WTC11 (cell line): ENCODE measurements around the gene ASB4. TPM values are rescaled to one million over a fixed set of nuclear protein-coding genes. Genes with fewer than 3 reads are reported as not detected.

Experiments used
- ATAC-seq: fragments of 200-7000 bp; cut with Tn5 transposase; 2 replicates; pipeline ENCODE4 v1.10.0; 2021; ENCODE audit warnings: mild to moderate bottlenecking, moderate library complexity
- CTCF ChIA-PET: fragments of 300-600 bp; sonication (Branson Sonifier 250); formaldehyde crosslinking; loops from one replicate; lab custom pipeline; 2021; ENCODE audit warnings: antibody characterized with exemption; lab: Charles Lee
- POLR2A ChIA-PET: fragments of 350-600 bp; sonication (Branson Sonifier 250); formaldehyde crosslinking; loops from one replicate; lab custom pipeline; 2021; ENCODE audit warnings: antibody characterized with exemption; lab: Charles Lee
- DNase-seq: peaks from one replicate; pipeline ENCODE4 v3.0.0; 2021; ENCODE audit warnings: low spot score
- H3K27ac Mint-ChIP-seq: 2 replicates; pipeline ENCODE4 v1.8.0; 2021; ENCODE audit warnings: mixed read lengths
- H3K27me3 Mint-ChIP-seq: 2 replicates; pipeline ENCODE4 v1.8.0; 2021; ENCODE audit warnings: low read depth, mild to moderate bottlenecking, moderate library complexity, mixed read lengths
- H3K36me3 Mint-ChIP-seq: 2 replicates; pipeline ENCODE4 v1.8.0; 2021; ENCODE audit warnings: mixed read lengths
- H3K4me1 Mint-ChIP-seq: 2 replicates; pipeline ENCODE4 v1.8.0; 2022; ENCODE audit warnings: mixed read lengths
- H3K4me3 Mint-ChIP-seq: 2 replicates; pipeline ENCODE4 v1.8.0; 2021; ENCODE audit warnings: mild to moderate bottlenecking, moderate library complexity, mixed read lengths
- H3K9me3 Mint-ChIP-seq: 2 replicates; pipeline ENCODE4 v1.8.0; 2021; ENCODE audit warnings: mixed read lengths
- ATF1 ChIP-seq: sonication (generic); formaldehyde crosslinking; IDR thresholded peaks from 2 replicates; pipeline ENCODE4 v1.8.1; 2023; ENCODE audit warnings: mild to moderate bottlenecking, moderate library complexity, missing genetic modification reagents
- ATF6 ChIP-seq: sonication (generic); formaldehyde crosslinking; IDR thresholded peaks from 2 replicates; pipeline ENCODE4 v1.8.1; 2023; ENCODE audit warnings: mild to moderate bottlenecking, missing genetic modification reagents
- CDX4 ChIP-seq: fragments of 250-450 bp; sonication (Bioruptor Pico); IDR thresholded peaks from 2 replicates; pipeline ENCODE4 v1.9.0; 2021; ENCODE audit warnings: moderate library complexity, mild to moderate bottlenecking, inconsistent platforms, borderline replicate concordance
- FOXP4 ChIP-seq: sonication (generic); formaldehyde crosslinking; IDR thresholded peaks from 2 replicates; pipeline ENCODE4 v1.8.0; 2022; ENCODE audit warnings: mild to moderate bottlenecking, missing genetic modification reagents
- HMGA2 ChIP-seq: fragments of 250-450 bp; sonication (Bioruptor Pico); IDR thresholded peaks from 2 replicates; pipeline ENCODE4 v1.4.0; 2021; ENCODE audit warnings: mild to moderate bottlenecking, moderate library complexity
- KAT7 ChIP-seq: sonication (generic); formaldehyde crosslinking; IDR thresholded peaks from 2 replicates; pipeline ENCODE4 v1.8.1; 2023; ENCODE audit warnings: missing genetic modification reagents, mild to moderate bottlenecking, borderline replicate concordance
- MYBL2 ChIP-seq: sonication (generic); formaldehyde crosslinking; IDR thresholded peaks from 2 replicates; pipeline ENCODE4 v1.8.1; 2023; ENCODE audit warnings: mild to moderate bottlenecking, moderate library complexity, missing genetic modification reagents
- NFATC4 ChIP-seq: fragments of 250-450 bp; sonication (Bioruptor Pico); IDR thresholded peaks from 2 replicates; pipeline ENCODE4 v1.9.0; 2021; ENCODE audit warnings: mild to moderate bottlenecking
- NFYB ChIP-seq: sonication (generic); formaldehyde crosslinking; conservative IDR thresholded peaks from 2 replicates; pipeline ENCODE4 v1.8.0; 2022; ENCODE audit warnings: low read depth, missing genetic modification reagents
- NR1H2 ChIP-seq: sonication (generic); formaldehyde crosslinking; IDR thresholded peaks from 2 replicates; pipeline ENCODE4 v1.9.0; 2021; ENCODE audit warnings: mild to moderate bottlenecking, moderate library complexity, missing genetic modification reagents
- NR3C1 ChIP-seq: sonication (generic); formaldehyde crosslinking; conservative IDR thresholded peaks from 2 replicates; pipeline ENCODE4 v1.8.1; 2023; ENCODE audit warnings: low read depth, mild to moderate bottlenecking, missing genetic modification reagents
- PRDM15 ChIP-seq: sonication (generic); formaldehyde crosslinking; IDR thresholded peaks from 2 replicates; pipeline ENCODE4 v1.8.0; 2022; ENCODE audit warnings: missing genetic modification reagents
- SMAD3 ChIP-seq: sonication (generic); formaldehyde crosslinking; IDR thresholded peaks from 2 replicates; pipeline ENCODE4 v1.8.0; 2022; ENCODE audit warnings: missing genetic modification reagents, mild to moderate bottlenecking, borderline replicate concordance
- SP1 ChIP-seq: sonication (generic); formaldehyde crosslinking; conservative IDR thresholded peaks from 2 replicates; pipeline ENCODE4 v1.8.1; 2022; ENCODE audit warnings: missing genetic modification reagents
- ZBTB21 ChIP-seq: sonication (generic); formaldehyde crosslinking; IDR thresholded peaks from 2 replicates; pipeline ENCODE4 v1.8.1; 2023; ENCODE audit warnings: mild to moderate bottlenecking, missing genetic modification reagents, borderline replicate concordance
- ZNF232 ChIP-seq: sonication (generic); formaldehyde crosslinking; IDR thresholded peaks from 2 replicates; pipeline ENCODE4 v1.8.0; 2022; ENCODE audit warnings: mild to moderate bottlenecking, missing genetic modification reagents
- ZNF416 ChIP-seq: fragments of 250-450 bp; sonication (Bioruptor Pico); IDR thresholded peaks from 2 replicates; pipeline ENCODE4 v1.9.0; 2021; ENCODE audit warnings: mild to moderate bottlenecking, inconsistent platforms
- total RNA-seq: library from RNA; stranded (reverse); gene quantifications from 3 replicates; pipeline ENCODE4 v1.2.3, GENCODE V29; 2021
- TF ChIP-seq, protein P1 (sequence below): sonication (generic); formaldehyde crosslinking; IDR thresholded peaks from 2 replicates; pipeline ENCODE4 v1.8.1; 2022; ENCODE audit warnings: mild to moderate bottlenecking, moderate library complexity, missing genetic modification reagents
- TF ChIP-seq, protein P2 (sequence below): fragments of 250-450 bp; sonication (Bioruptor Pico); IDR thresholded peaks from 2 replicates; pipeline ENCODE4 v1.9.0; 2021; ENCODE audit warnings: mild to moderate bottlenecking, borderline replicate concordance
- TF ChIP-seq, protein P3 (sequence below): fragments of 250-450 bp; sonication (Bioruptor Pico); IDR thresholded peaks from 2 replicates; pipeline ENCODE4 v1.9.0; 2021; ENCODE audit warnings: mild to moderate bottlenecking

ASB4 gene
- total RNA-seq, 1 experiment from 2014 or later = not detected

DNA sequence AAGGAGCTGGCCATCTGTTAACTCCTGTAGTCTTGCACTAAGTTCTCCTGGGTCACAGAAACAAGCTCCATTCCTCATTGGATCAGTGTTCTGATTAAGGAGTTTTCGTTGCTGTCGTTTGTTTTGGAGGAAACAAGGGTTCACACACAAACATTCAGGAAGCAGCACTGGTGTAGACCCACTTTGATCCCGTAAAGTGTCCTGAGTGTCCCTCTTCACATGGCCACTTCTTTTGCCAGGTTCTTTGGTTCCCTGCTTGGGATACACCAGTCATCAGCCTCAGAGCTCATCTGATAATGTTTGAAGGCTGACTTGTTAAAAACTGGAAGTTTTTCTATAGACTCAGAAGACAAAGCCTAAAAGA, 99.7 kb downstream of the ASB4 start (continued):
- TF ChIP-seq FOXP4 (CRISPR knock-in tag) (no peak), ZBTB21 (CRISPR knock-in tag) (no peak), ZNF232 (CRISPR knock-in tag) (no peak), MYBL2 (CRISPR knock-in tag) (no peak), ATF1 (CRISPR knock-in tag) (no peak), SMAD3 (no peak), KAT7 (no peak), NFYB (CRISPR knock-in tag) (no peak), NFATC4 (CRISPR knock-in tag) (no peak), HMGA2 (CRISPR knock-in tag) (no peak), CDX4 (no peak), NR1H2 (CRISPR knock-in tag) (no peak), NR3C1 (no peak), ZNF416 (no peak)
- TF ChIP-seq, protein P1, sequence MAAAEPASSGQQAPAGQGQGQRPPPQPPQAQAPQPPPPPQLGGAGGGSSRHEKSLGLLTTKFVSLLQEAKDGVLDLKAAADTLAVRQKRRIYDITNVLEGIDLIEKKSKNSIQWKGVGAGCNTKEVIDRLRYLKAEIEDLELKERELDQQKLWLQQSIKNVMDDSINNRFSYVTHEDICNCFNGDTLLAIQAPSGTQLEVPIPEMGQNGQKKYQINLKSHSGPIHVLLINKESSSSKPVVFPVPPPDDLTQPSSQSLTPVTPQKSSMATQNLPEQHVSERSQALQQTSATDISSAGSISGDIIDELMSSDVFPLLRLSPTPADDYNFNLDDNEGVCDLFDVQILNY = no peak
- TF ChIP-seq, all 79 proteins: peak for 0

GRCh38 chr7:95586951-95587301, 101.2 kb downstream of the ASB4 start:
- H3K4me1 Mint-ChIP-seq = peaks cover 11% of the 10 kb centered on the region
- POLR2A ChIA-PET = no interaction called here
- TF ChIP-seq ATF6 (CRISPR knock-in tag) (no peak), ZNF416 (no peak), PRDM15 (CRISPR knock-in tag) (no peak), SP1 (CRISPR knock-in tag) (no peak)
- TF ChIP-seq, protein P2, sequence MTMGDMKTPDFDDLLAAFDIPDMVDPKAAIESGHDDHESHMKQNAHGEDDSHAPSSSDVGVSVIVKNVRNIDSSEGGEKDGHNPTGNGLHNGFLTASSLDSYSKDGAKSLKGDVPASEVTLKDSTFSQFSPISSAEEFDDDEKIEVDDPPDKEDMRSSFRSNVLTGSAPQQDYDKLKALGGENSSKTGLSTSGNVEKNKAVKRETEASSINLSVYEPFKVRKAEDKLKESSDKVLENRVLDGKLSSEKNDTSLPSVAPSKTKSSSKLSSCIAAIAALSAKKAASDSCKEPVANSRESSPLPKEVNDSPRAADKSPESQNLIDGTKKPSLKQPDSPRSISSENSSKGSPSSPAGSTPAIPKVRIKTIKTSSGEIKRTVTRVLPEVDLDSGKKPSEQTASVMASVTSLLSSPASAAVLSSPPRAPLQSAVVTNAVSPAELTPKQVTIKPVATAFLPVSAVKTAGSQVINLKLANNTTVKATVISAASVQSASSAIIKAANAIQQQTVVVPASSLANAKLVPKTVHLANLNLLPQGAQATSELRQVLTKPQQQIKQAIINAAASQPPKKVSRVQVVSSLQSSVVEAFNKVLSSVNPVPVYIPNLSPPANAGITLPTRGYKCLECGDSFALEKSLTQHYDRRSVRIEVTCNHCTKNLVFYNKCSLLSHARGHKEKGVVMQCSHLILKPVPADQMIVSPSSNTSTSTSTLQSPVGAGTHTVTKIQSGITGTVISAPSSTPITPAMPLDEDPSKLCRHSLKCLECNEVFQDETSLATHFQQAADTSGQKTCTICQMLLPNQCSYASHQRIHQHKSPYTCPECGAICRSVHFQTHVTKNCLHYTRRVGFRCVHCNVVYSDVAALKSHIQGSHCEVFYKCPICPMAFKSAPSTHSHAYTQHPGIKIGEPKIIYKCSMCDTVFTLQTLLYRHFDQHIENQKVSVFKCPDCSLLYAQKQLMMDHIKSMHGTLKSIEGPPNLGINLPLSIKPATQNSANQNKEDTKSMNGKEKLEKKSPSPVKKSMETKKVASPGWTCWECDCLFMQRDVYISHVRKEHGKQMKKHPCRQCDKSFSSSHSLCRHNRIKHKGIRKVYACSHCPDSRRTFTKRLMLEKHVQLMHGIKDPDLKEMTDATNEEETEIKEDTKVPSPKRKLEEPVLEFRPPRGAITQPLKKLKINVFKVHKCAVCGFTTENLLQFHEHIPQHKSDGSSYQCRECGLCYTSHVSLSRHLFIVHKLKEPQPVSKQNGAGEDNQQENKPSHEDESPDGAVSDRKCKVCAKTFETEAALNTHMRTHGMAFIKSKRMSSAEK (CRISPR knock-in tag) = no peak
- TF ChIP-seq, protein P3, sequence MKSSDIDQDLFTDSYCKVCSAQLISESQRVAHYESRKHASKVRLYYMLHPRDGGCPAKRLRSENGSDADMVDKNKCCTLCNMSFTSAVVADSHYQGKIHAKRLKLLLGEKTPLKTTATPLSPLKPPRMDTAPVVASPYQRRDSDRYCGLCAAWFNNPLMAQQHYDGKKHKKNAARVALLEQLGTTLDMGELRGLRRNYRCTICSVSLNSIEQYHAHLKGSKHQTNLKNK (CRISPR knock-in tag) = no peak
- TF ChIP-seq, all 79 proteins: peak for 0
- Mint-ChIP-seq H3K9me3 (no peaks in the 10 kb centered on the region), H3K4me3 (no peak overlapping the region), H3K27me3 (no peaks in the 10 kb centered on the region; the same call in 1 of the 2 replicates), H3K27ac (no peak overlapping the region), H3K36me3 (no peaks in the 10 kb centered on the region)
- CTCF ChIA-PET = no interaction called here
- DNase-seq = no peak
- no peak for ATAC-seq
